ENCODE data around the gene ATG12. TPM values are rescaled to one million over a fixed set of nuclear protein-coding genes. Genes with fewer than 3 reads are reported as not detected.

ATG12 gene
- polyA plus RNA-seq, 2 of the 4 experiments (the other 2 are of a cell fraction) = 43.3 to 126 TPM

- Histone ChIP-seq H3K4me3 (no peak overlapping the region), H3K9me3 (no peaks in the 10 kb centered on the region), H3K4me1 (no peaks in the 10 kb centered on the region), H3K4me2 (no peak overlapping the region), H3K27ac (no peak overlapping the region)
- no peak for FAIRE-seq
- no peak for ATAC-seq
- no peak for DNase-seq (ENCODE audit: low read depth in 1 of 2, low spot score in 1 of 2)
- TF ChIP-seq CHD2 (IDR thresholded peaks at IDR 0.05; ENCODE audit: low read length, partially characterized antibody) (no peak), ZC3H11A (IDR thresholded peaks at IDR 0.05) (no peak), KDM5A (IDR thresholded peaks at IDR 0.05) (no peak), MYC (IDR thresholded peaks at IDR 0.05; ENCODE audit: borderline replicate concordance, low read length) (no peak), RCOR1 (IDR thresholded peaks at IDR 0.05; ENCODE audit: low read depth, low read length) (no peak), EP300 (IDR thresholded peaks at IDR 0.05) (no peak), ESRRA (IDR thresholded peaks at IDR 0.05; ENCODE audit: borderline replicate concordance, low read length) (no peak)
- TF ChIP-seq, protein P1, sequence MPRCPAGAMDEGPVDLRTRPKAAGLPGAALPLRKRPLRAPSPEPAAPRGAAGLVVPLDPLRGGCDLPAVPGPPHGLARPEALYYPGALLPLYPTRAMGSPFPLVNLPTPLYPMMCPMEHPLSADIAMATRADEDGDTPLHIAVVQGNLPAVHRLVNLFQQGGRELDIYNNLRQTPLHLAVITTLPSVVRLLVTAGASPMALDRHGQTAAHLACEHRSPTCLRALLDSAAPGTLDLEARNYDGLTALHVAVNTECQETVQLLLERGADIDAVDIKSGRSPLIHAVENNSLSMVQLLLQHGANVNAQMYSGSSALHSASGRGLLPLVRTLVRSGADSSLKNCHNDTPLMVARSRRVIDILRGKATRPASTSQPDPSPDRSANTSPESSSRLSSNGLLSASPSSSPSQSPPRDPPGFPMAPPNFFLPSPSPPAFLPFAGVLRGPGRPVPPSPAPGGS (IDR thresholded peaks at IDR 0.05) = no peak
- TF ChIP-seq, protein P2, sequence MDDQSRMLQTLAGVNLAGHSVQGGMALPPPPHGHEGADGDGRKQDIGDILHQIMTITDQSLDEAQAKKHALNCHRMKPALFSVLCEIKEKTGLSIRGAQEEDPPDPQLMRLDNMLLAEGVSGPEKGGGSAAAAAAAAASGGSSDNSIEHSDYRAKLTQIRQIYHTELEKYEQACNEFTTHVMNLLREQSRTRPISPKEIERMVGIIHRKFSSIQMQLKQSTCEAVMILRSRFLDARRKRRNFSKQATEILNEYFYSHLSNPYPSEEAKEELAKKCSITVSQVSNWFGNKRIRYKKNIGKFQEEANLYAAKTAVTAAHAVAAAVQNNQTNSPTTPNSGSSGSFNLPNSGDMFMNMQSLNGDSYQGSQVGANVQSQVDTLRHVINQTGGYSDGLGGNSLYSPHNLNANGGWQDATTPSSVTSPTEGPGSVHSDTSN (IDR thresholded peaks at IDR 0.05) = no peak
- ChIA-PET CTCF (no interaction called here), POLR2A (no interaction called here)
Observed at GRCh38 chr5:115811406-115811805, 30.0 kb downstream of the ATG12 start.

DNA sequence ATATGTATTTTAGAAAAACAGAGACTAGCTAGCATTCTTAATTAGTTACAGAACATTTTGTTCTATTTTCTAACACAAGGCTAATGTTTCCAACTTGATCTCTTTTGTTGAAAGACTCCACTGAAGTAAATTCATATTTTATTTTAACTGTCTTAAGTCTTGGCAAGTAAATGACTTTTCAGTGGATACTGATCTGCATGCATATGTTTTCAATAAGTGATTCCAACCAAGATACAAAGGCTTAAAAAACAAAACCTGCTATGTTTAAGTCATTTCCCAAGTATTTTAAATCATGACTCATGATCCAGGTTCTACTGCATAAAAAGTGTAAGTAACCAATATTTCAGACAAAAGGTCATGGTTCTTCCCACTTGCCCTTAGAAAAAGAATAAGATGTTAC is 30.6 kb downstream of the ATG12 start:
- POLR2A ChIA-PET = no interaction called here
- Histone ChIP-seq H3K4me1 (no peaks in the 10 kb centered on the region), H3K4me2 (no peak overlapping the region), H3K27ac (no peak overlapping the region), H3K9me3 (no peaks in the 10 kb centered on the region), H3K4me3 (no peak overlapping the region)
- FAIRE-seq = no peak
- no peak for DNase-seq (ENCODE audit: low read depth in 1 of 2, low spot score in 1 of 2)
- TF ChIP-seq POLR2AphosphoS2 (conservative IDR thresholded peaks at IDR 0.05; ENCODE audit: low read length) (no peak), SREBF2 (IDR thresholded peaks at IDR 0.05) (no peak), ATOH8 (CRISPR knock-in tag; IDR thresholded peaks at IDR 0.05; ENCODE audit: low read depth) (no peak), CEBPB (IDR thresholded peaks at IDR 0.05) (no peak), ZC3H11A (IDR thresholded peaks at IDR 0.05) (no peak), ZSCAN20 (CRISPR knock-in tag; IDR thresholded peaks at IDR 0.05) (no peak), MYC (IDR thresholded peaks at IDR 0.05; ENCODE audit: borderline replicate concordance, low read length) (no peak), FOXS1 (CRISPR knock-in tag; IDR thresholded peaks at IDR 0.05) (no peak), KDM1A (IDR thresholded peaks at IDR 0.05; ENCODE audit: low read depth) (no peak), CHD2 (IDR thresholded peaks at IDR 0.05; ENCODE audit: low read length, partially characterized antibody) (no peak), HES2 (IDR thresholded peaks at IDR 0.05) (no peak), RARB (CRISPR knock-in tag; IDR thresholded peaks at IDR 0.05) (no peak), CBX8 (IDR thresholded peaks at IDR 0.05) (no peak), MAZ (IDR thresholded peaks at IDR 0.05; ENCODE audit: borderline replicate concordance, low read depth, low read length) (no peak), CTCF (IDR thresholded peaks at IDR 0.05) (no peak)
- TF ChIP-seq, protein P3, sequence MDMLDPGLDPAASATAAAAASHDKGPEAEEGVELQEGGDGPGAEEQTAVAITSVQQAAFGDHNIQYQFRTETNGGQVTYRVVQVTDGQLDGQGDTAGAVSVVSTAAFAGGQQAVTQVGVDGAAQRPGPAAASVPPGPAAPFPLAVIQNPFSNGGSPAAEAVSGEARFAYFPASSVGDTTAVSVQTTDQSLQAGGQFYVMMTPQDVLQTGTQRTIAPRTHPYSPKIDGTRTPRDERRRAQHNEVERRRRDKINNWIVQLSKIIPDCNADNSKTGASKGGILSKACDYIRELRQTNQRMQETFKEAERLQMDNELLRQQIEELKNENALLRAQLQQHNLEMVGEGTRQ (IDR thresholded peaks at IDR 0.05) = no peak
- ATAC-seq = no peak
- CTCF ChIA-PET = no interaction called here
